Liver (tissue), 9 donors: ENCODE results near the gene FGFR3. TPM values are rescaled to one million over a fixed set of nuclear protein-coding genes. Genes with fewer than 3 reads are reported as not detected.

Experiments
- DNase-seq: peaks from one replicate; pipeline ENCODE4 v3.0.0-alpha.2; 2017; ENCODE audit warnings: low spot score
- H3K27ac ChIP-seq, 2 donors: one replicate each; pipeline ENCODE4 v1.7.0; 2013; ENCODE audit warnings: inconsistent platforms in 2 of 2, low read length in 2 of 2, control low read depth in 1 of 2, low read depth in 1 of 2, mild to moderate bottlenecking in 1 of 2
- H3K27me3 ChIP-seq, 4 donors: one replicate each; pipeline versions ENCODE4 v1.6.1 to v1.7.0; 2013; ENCODE audit warnings: low read length in 3 of 4, inconsistent platforms in 1 of 4, mild to moderate bottlenecking in 1 of 4, moderate library complexity in 1 of 4; ENCODE audit not compliant: control insufficient read depth in 4 of 4, insufficient read depth in 4 of 4
- H3K36me3 ChIP-seq, 4 donors: one replicate each; pipeline versions ENCODE4 v1.6.1 to v1.7.0; 2013; ENCODE audit warnings: low read length in 3 of 4, mild to moderate bottlenecking in 3 of 4, low read depth in 1 of 4, moderate library complexity in 1 of 4; ENCODE audit not compliant: control insufficient read depth in 4 of 4, insufficient read depth in 3 of 4
- H3K4me1 ChIP-seq, 4 donors: one replicate each; pipeline versions ENCODE4 v1.6.1 to v1.7.0; 2013; ENCODE audit warnings: low read length in 3 of 4, mild to moderate bottlenecking in 3 of 4, moderate library complexity in 1 of 4; ENCODE audit not compliant: control insufficient read depth in 4 of 4, insufficient read depth in 4 of 4
- H3K4me3 ChIP-seq, 3 donors: one replicate each; pipeline versions ENCODE4 v1.6.1 to v1.7.0; 2013; ENCODE audit warnings: low read length in 3 of 3, control low read depth in 1 of 3, low read depth in 1 of 3, mild to moderate bottlenecking in 1 of 3
- H3K9ac ChIP-seq, 2 donors: one replicate each; pipeline ENCODE4 v1.7.0; 2013; ENCODE audit warnings: low read length in 2 of 2, mild to moderate bottlenecking in 2 of 2, moderate library complexity in 2 of 2, control low read depth in 1 of 2, low read depth in 1 of 2
- H3K9me3 ChIP-seq, 4 donors: one replicate each; pipeline versions ENCODE4 v1.6.1 to v1.7.0; 2013; ENCODE audit warnings: low read length in 3 of 4; ENCODE audit not compliant: control insufficient read depth in 4 of 4
- FOXA2 ChIP-seq: IDR thresholded peaks from 2 replicates; pipeline ENCODE4 v1.6.1; 2016; ENCODE audit warnings: antibody characterized with exemption
- HNF4A ChIP-seq, 2 donors: conservative IDR thresholded peaks; 2 replicates each; pipeline ENCODE4 v1.6.1; 2016; ENCODE audit warnings: antibody characterized with exemption in 2 of 2, mild to moderate bottlenecking in 2 of 2
- JUND ChIP-seq, 2 donors: IDR thresholded peaks; 2 replicates each; pipeline ENCODE4 v1.6.1; 2016; ENCODE audit warnings: antibody characterized with exemption in 2 of 2
- NR2F2 ChIP-seq: IDR thresholded peaks from 2 replicates; pipeline ENCODE4 v1.6.1; 2016; ENCODE audit warnings: antibody characterized with exemption
- RXRA ChIP-seq, 2 donors: IDR thresholded peaks; 2 replicates each; pipeline ENCODE4 v1.6.1; 2017 to 2018; ENCODE audit warnings: antibody characterized with exemption in 2 of 2, mild to moderate bottlenecking in 1 of 2
- SP1 ChIP-seq: IDR thresholded peaks from 2 replicates; pipeline ENCODE4 v1.6.1; 2018; ENCODE audit warnings: antibody characterized with exemption, mild to moderate bottlenecking
- YY1 ChIP-seq: IDR thresholded peaks from 2 replicates; pipeline ENCODE4 v1.6.1; 2016; ENCODE audit warnings: antibody characterized with exemption, mild to moderate bottlenecking
- WGBS: extraction: QIAGEN DNeasy Blood & Tissue Kit; methylation state at CpG from one replicate; pipeline ENCODE4 v1.1.7; 2013; 5-methylcytosine and 5-hydroxymethylcytosine counted together
- polyA plus RNA-seq, 2 donors: library from polyadenylated mRNA; stranded (reverse) in 1 of 2; unstranded in 1 of 2; fragments of 200-250 nt in 1 of 2; fragments of >200 nt in 1 of 2; fragmentation: Nextera tagmentation in 1 of 2; extraction: Ambion mirVana in 1 of 2; gene quantifications; one replicate each; pipeline versions ENCODE4 v1.2.1 to v1.2.3, GENCODE V29; 2013 to 2015
- total RNA-seq, 2 donors: library from RNA; depleted of rRNA; stranded (reverse); fragments of >200 nt; gene quantifications; one replicate each; pipeline ENCODE4 v1.2.3, GENCODE V29; 2014
- TF ChIP-seq, protein P1 (sequence below): IDR thresholded peaks from 2 replicates; pipeline ENCODE4 v1.6.1; 2016; ENCODE audit warnings: antibody characterized with exemption
- TF ChIP-seq, protein P2 (sequence below): IDR thresholded peaks from 2 replicates; pipeline ENCODE4 v1.6.1; 2016; ENCODE audit warnings: antibody characterized with exemption
- TF ChIP-seq, protein P3 (sequence below): IDR thresholded peaks from 2 replicates; pipeline ENCODE4 v1.6.1; 2016; ENCODE audit warnings: antibody characterized with exemption, mild to moderate bottlenecking
- TF ChIP-seq, protein P4 (sequence below): fragments of 150-350 bp; IDR thresholded peaks from 2 replicates; pipeline ENCODE4 v1.5.1; 2017; ENCODE audit warnings: improper control_type of control experiment, low read depth, low read length; ENCODE audit not compliant: missing input control
- donor health status: healthy.
- donor health status: healthy.
- donor health status: healthy.
- donor health status: healthy.
- donor health status: healthy.

The FGFR3 gene
- total and polyA plus RNA-seq, 4 donors = 5.6 to 40.0 (median 29.1) TPM

DNA sequence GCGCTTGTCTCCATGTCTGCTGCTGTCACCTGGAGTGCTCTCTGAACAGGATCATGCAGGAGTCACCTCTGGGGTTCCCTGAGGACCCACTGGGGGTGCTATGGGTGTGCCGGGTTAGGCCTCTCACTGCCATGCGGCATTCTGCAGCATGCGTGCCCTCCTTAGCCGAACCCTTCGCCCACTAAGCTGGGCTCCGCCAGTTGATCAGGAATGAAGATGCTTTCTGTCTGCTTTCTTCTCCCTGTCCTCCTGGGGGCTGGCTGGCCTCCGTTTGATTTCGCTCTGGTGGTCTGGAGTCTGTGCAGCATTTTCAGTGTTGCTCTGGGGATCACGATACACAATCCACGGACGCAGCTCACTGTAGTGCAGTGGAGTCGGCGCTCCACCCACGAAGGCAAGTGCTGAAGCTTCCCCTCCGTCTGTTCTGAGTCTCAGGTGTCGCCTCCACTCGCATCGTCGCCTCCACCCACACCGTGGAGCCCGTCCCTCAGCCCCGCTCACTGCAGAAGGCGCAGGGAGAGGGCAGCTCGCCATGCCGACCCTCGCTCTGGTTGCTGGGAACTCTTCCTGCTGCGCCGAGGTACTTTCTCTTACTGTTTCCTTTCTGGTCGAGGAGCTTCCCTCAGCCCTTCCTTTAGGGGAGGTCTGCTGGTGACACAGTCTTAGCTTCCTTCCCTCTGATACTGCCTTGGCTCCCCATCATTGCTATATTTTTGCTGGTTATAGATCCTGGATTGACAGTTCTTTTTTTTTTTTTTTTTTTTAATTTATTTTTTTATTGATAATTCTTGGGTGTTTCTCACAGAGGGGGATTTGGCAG lies 33.6 kb downstream of the FGFR3 start:
- TF ChIP-seq NR2F2 = no peak
- no peak for TF ChIP-seq FOXA2
- TF ChIP-seq, protein P1, sequence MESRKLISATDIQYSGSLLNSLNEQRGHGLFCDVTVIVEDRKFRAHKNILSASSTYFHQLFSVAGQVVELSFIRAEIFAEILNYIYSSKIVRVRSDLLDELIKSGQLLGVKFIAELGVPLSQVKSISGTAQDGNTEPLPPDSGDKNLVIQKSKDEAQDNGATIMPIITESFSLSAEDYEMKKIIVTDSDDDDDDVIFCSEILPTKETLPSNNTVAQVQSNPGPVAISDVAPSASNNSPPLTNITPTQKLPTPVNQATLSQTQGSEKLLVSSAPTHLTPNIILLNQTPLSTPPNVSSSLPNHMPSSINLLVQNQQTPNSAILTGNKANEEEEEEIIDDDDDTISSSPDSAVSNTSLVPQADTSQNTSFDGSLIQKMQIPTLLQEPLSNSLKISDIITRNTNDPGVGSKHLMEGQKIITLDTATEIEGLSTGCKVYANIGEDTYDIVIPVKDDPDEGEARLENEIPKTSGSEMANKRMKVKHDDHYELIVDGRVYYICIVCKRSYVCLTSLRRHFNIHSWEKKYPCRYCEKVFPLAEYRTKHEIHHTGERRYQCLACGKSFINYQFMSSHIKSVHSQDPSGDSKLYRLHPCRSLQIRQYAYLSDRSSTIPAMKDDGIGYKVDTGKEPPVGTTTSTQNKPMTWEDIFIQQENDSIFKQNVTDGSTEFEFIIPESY = no peak
- TF ChIP-seq, protein P2, sequence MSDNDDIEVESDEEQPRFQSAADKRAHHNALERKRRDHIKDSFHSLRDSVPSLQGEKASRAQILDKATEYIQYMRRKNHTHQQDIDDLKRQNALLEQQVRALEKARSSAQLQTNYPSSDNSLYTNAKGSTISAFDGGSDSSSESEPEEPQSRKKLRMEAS = no peak
- no peak for TF ChIP-seq YY1
- no peaks in the 10 kb centered on the region for H3K9me3 ChIP-seq
- no peak for DNase-seq
- no peak overlapping the region for H3K27ac ChIP-seq
- H3K4me3 ChIP-seq = no peak overlapping the region
- H3K4me1 ChIP-seq = no peaks in the 10 kb centered on the region
- H3K9ac ChIP-seq = no peak overlapping the region
- WGBS = 91% methylated on average over 30 of the region's 30 CpGs
- peaks cover 12 to 63% (median 31%) of the 10 kb centered on the region in 4 donors for H3K36me3 ChIP-seq
- no peaks in the 10 kb centered on the region for H3K27me3 ChIP-seq

DNA sequence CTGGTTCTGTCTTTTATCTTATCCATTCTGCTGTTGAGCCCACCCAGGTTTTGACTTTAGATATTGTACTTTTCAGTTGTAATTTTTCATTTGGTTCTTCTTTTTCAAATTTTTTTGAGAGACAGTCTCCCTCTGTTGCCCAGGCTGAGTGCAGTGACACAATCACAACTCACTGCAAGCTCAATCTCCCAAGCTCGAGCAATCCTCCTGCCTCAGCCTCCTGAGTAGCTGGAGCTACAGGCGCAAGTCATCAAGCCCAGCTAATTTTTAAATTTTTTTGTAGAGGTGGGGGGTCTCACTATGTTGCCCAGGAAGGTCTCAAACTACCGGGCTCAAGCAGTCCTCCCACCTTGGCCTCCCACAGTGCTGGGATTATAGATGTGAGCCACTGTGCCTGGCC lies 37.1 kb downstream of the FGFR3 start:
- no peaks in the 10 kb centered on the region for H3K4me1 ChIP-seq
- WGBS = 95% methylated on average over 3 of the region's 3 CpGs
- no peak for DNase-seq
- H3K4me3 ChIP-seq = no peak overlapping the region
- peaks cover 12 to 59% (median 31%) of the 10 kb centered on the region in 4 donors for H3K36me3 ChIP-seq
- H3K9me3 ChIP-seq = no peaks in the 10 kb centered on the region
- no peak for TF ChIP-seq FOXA2
- TF ChIP-seq, protein P1 = no peak
- TF ChIP-seq NR2F2 = no peak
- TF ChIP-seq JUND (IDR thresholded peaks at IDR 0.05) = no peak
- no peak for TF ChIP-seq SP1
- no peak for TF ChIP-seq YY1
- no peak for TF ChIP-seq RXRA (IDR thresholded peaks at IDR 0.05)
- no peak for TF ChIP-seq HNF4A (conservative IDR thresholded peaks at IDR 0.05)
- H3K27me3 ChIP-seq = no peaks in the 10 kb centered on the region
- H3K27ac ChIP-seq = no peak overlapping the region
- H3K9ac ChIP-seq = no peak overlapping the region

DNA sequence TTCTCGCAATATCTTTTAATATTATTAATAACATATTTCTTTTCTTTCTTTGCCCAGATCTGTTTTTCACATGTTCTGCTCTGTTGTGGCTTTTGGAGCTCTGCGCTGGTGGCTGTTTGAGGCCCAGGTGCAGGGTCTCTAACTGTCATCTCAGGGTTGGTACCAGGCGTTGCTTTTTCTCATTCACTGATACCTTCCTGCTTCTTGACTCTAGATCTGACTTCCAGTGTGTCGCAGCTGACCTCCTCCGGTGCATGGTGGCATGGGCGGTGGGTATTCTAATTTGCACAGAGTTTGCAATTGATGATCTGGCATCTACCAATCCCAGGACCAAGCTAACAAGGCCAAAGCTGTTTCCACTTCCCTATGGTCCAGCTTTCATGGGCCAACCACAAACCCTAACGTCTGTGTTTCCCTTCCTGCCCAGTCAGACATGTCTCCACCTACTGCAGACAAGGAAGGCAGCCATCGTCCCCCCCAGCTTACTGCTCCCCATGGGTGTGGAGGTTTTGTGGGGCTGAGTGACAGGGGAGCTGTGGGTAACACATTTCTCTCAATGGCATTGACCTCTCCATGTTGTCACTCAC lies 37.6 kb downstream of the FGFR3 start:
- Histone ChIP-seq H3K4me1 (no peaks in the 10 kb centered on the region), H3K9ac (no peak overlapping the region), H3K36me3 (peaks cover 15 to 58% (median 34%) of the 10 kb centered on the region in 4 donors), H3K27me3 (no peaks in the 10 kb centered on the region), H3K9me3 (no peaks in the 10 kb centered on the region), H3K4me3 (no peak overlapping the region), H3K27ac (no peak overlapping the region)
- no peak for DNase-seq
- TF ChIP-seq, protein P3, sequence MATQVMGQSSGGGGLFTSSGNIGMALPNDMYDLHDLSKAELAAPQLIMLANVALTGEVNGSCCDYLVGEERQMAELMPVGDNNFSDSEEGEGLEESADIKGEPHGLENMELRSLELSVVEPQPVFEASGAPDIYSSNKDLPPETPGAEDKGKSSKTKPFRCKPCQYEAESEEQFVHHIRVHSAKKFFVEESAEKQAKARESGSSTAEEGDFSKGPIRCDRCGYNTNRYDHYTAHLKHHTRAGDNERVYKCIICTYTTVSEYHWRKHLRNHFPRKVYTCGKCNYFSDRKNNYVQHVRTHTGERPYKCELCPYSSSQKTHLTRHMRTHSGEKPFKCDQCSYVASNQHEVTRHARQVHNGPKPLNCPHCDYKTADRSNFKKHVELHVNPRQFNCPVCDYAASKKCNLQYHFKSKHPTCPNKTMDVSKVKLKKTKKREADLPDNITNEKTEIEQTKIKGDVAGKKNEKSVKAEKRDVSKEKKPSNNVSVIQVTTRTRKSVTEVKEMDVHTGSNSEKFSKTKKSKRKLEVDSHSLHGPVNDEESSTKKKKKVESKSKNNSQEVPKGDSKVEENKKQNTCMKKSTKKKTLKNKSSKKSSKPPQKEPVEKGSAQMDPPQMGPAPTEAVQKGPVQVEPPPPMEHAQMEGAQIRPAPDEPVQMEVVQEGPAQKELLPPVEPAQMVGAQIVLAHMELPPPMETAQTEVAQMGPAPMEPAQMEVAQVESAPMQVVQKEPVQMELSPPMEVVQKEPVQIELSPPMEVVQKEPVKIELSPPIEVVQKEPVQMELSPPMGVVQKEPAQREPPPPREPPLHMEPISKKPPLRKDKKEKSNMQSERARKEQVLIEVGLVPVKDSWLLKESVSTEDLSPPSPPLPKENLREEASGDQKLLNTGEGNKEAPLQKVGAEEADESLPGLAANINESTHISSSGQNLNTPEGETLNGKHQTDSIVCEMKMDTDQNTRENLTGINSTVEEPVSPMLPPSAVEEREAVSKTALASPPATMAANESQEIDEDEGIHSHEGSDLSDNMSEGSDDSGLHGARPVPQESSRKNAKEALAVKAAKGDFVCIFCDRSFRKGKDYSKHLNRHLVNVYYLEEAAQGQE = no peak
- TF ChIP-seq JUND (IDR thresholded peaks at IDR 0.05) (no peak), RXRA (IDR thresholded peaks at IDR 0.05) (no peak)
- TF ChIP-seq, protein P4, sequence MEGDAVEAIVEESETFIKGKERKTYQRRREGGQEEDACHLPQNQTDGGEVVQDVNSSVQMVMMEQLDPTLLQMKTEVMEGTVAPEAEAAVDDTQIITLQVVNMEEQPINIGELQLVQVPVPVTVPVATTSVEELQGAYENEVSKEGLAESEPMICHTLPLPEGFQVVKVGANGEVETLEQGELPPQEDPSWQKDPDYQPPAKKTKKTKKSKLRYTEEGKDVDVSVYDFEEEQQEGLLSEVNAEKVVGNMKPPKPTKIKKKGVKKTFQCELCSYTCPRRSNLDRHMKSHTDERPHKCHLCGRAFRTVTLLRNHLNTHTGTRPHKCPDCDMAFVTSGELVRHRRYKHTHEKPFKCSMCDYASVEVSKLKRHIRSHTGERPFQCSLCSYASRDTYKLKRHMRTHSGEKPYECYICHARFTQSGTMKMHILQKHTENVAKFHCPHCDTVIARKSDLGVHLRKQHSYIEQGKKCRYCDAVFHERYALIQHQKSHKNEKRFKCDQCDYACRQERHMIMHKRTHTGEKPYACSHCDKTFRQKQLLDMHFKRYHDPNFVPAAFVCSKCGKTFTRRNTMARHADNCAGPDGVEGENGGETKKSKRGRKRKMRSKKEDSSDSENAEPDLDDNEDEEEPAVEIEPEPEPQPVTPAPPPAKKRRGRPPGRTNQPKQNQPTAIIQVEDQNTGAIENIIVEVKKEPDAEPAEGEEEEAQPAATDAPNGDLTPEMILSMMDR = no peak
- WGBS = 90% methylated on average over 8 of the region's 8 CpGs
